T-helper 1 cell treated with Interleukin-12 subunit alpha and Interleukin-12 subunit beta and Interleukin-4 antibody, amounts not matched to agents 30 μg/mL and 1 μg/mL, for 36 hours (primary cell): Measurements from ENCODE around the gene TP63.

Experiments
- H3K27ac Mint-ChIP-seq: one replicate; pipeline ENCODE4 v1.8.0; 2021; ENCODE audit warnings: mild to moderate bottlenecking, mixed read lengths
- H3K27me3 Mint-ChIP-seq: one replicate; pipeline ENCODE4 v1.8.0; 2021; ENCODE audit warnings: low read depth, mixed read lengths
- H3K36me3 Mint-ChIP-seq: one replicate; pipeline ENCODE4 v1.8.0; 2021; ENCODE audit warnings: low read depth, mixed read lengths
- H3K4me1 Mint-ChIP-seq: one replicate; pipeline ENCODE4 v1.8.0; 2021; ENCODE audit warnings: low read depth, mixed read lengths
- H3K4me3 Mint-ChIP-seq: one replicate; pipeline ENCODE4 v1.8.0; 2021; ENCODE audit warnings: mild to moderate bottlenecking, moderate library complexity, mixed read lengths
- H3K9me3 Mint-ChIP-seq: one replicate; pipeline ENCODE4 v1.8.0; 2021; ENCODE audit warnings: mixed read lengths

The TP63 gene

GRCh38 chr3:189779166-189779565, 148.0 kb downstream of the TP63 start:
- Mint-ChIP-seq H3K9me3 (peaks cover 3% of the 10 kb centered on the region), H3K27ac (no peak overlapping the region), H3K4me3 (no peak overlapping the region)

GRCh38 chr3:189780546-189781270, 149.5 kb downstream of the TP63 start:
- H3K36me3 Mint-ChIP-seq = no peaks in the 10 kb centered on the region
- H3K9me3 Mint-ChIP-seq = peaks cover 3% of the 10 kb centered on the region
- no peaks in the 10 kb centered on the region for H3K4me1 Mint-ChIP-seq
- peaks cover 4% of the 10 kb centered on the region for H3K27me3 Mint-ChIP-seq
- H3K27ac Mint-ChIP-seq = no peak overlapping the region
- no peak overlapping the region for H3K4me3 Mint-ChIP-seq

More at GRCh38 chr3:189779166-189779565, 148.0 kb downstream of the TP63 start:
- H3K4me1 Mint-ChIP-seq = no peaks in the 10 kb centered on the region
- peaks cover 3% of the 10 kb centered on the region for H3K27me3 Mint-ChIP-seq
- no peaks in the 10 kb centered on the region for H3K36me3 Mint-ChIP-seq

- Mint-ChIP-seq H3K4me1 (no peaks in the 10 kb centered on the region), H3K27ac (no peak overlapping the region), H3K4me3 (no peak overlapping the region), H3K36me3 (no peaks in the 10 kb centered on the region), H3K9me3 (peaks cover 3% of the 10 kb centered on the region), H3K27me3 (peaks cover 4% of the 10 kb centered on the region)
These were observed 150.2 kb downstream of the TP63 start for GRCh38 chr3:189781415-189781814.

GRCh38 chr3:189786479-189787064, 155.4 kb downstream of the TP63 start:
- H3K36me3 Mint-ChIP-seq = no peaks in the 10 kb centered on the region
- peaks cover 7% of the 10 kb centered on the region for H3K27me3 Mint-ChIP-seq
- H3K27ac Mint-ChIP-seq = no peak overlapping the region
- H3K9me3 Mint-ChIP-seq = no peaks in the 10 kb centered on the region
- no peak overlapping the region for H3K4me3 Mint-ChIP-seq
- peaks cover 4% of the 10 kb centered on the region for H3K4me1 Mint-ChIP-seq

- Mint-ChIP-seq H3K27ac (no peak overlapping the region), H3K4me1 (peaks cover 4% of the 10 kb centered on the region), H3K27me3 (peaks cover 7% of the 10 kb centered on the region), H3K4me3 (no peak overlapping the region), H3K36me3 (no peaks in the 10 kb centered on the region), H3K9me3 (no peaks in the 10 kb centered on the region)
These were observed 156.0 kb downstream of the TP63 start for GRCh38 chr3:189787191-189787590.

- no peak overlapping the region for H3K4me3 Mint-ChIP-seq
- H3K4me1 Mint-ChIP-seq = peaks cover 4% of the 10 kb centered on the region
- H3K9me3 Mint-ChIP-seq = no peaks in the 10 kb centered on the region
- peaks cover 7% of the 10 kb centered on the region for H3K27me3 Mint-ChIP-seq
- H3K27ac Mint-ChIP-seq = no peak overlapping the region
- no peaks in the 10 kb centered on the region for H3K36me3 Mint-ChIP-seq
These were observed 156.4 kb downstream of the TP63 start for GRCh38 chr3:189787632-189788031.

GRCh38 chr3:189789432-189789831, 158.2 kb downstream of the TP63 start:
- H3K4me3 Mint-ChIP-seq = no peak overlapping the region

GRCh38 chr3:189790658-189791057, 159.5 kb downstream of the TP63 start:
- H3K27ac Mint-ChIP-seq = no peak overlapping the region
- peaks cover 4% of the 10 kb centered on the region for H3K4me1 Mint-ChIP-seq
- no peaks in the 10 kb centered on the region for H3K36me3 Mint-ChIP-seq
- H3K9me3 Mint-ChIP-seq = no peaks in the 10 kb centered on the region
- H3K4me3 Mint-ChIP-seq = no peak overlapping the region
- H3K27me3 Mint-ChIP-seq = peaks cover 3% of the 10 kb centered on the region

More at GRCh38 chr3:189789432-189789831, 158.2 kb downstream of the TP63 start:
- Mint-ChIP-seq H3K27ac (no peak overlapping the region), H3K36me3 (no peaks in the 10 kb centered on the region), H3K9me3 (no peaks in the 10 kb centered on the region), H3K27me3 (peaks cover 7% of the 10 kb centered on the region), H3K4me1 (peaks cover 4% of the 10 kb centered on the region)

GRCh38 chr3:189792046-189792929, 161.1 kb downstream of the TP63 start:
- Mint-ChIP-seq H3K9me3 (no peaks in the 10 kb centered on the region), H3K27ac (no peak overlapping the region), H3K36me3 (no peaks in the 10 kb centered on the region), H3K4me1 (peaks cover 4% of the 10 kb centered on the region), H3K4me3 (no peak overlapping the region), H3K27me3 (peaks cover 3% of the 10 kb centered on the region)

- no peaks in the 10 kb centered on the region for H3K36me3 Mint-ChIP-seq
- peaks cover 4% of the 10 kb centered on the region for H3K4me1 Mint-ChIP-seq
- H3K9me3 Mint-ChIP-seq = no peaks in the 10 kb centered on the region
- no peak overlapping the region for H3K4me3 Mint-ChIP-seq
- no peak overlapping the region for H3K27ac Mint-ChIP-seq
- H3K27me3 Mint-ChIP-seq = no peaks in the 10 kb centered on the region
These were observed 163.3 kb downstream of the TP63 start for GRCh38 chr3:189794518-189794917.

GRCh38 chr3:189797103-189797750, 166.0 kb downstream of the TP63 start:
- no peak overlapping the region for H3K27ac Mint-ChIP-seq
- no peaks in the 10 kb centered on the region for H3K4me1 Mint-ChIP-seq
- H3K4me3 Mint-ChIP-seq = no peak overlapping the region
- no peaks in the 10 kb centered on the region for H3K27me3 Mint-ChIP-seq
- H3K36me3 Mint-ChIP-seq = no peaks in the 10 kb centered on the region
- H3K9me3 Mint-ChIP-seq = no peaks in the 10 kb centered on the region

GRCh38 chr3:189799366-189799765, 168.2 kb downstream of the TP63 start:
- Mint-ChIP-seq H3K27ac (no peak overlapping the region), H3K36me3 (no peaks in the 10 kb centered on the region), H3K4me1 (no peaks in the 10 kb centered on the region), H3K27me3 (no peaks in the 10 kb centered on the region), H3K9me3 (no peaks in the 10 kb centered on the region), H3K4me3 (no peak overlapping the region)

- no peaks in the 10 kb centered on the region for H3K36me3 Mint-ChIP-seq
- H3K27me3 Mint-ChIP-seq = no peaks in the 10 kb centered on the region
- H3K27ac Mint-ChIP-seq = no peak overlapping the region
- H3K4me3 Mint-ChIP-seq = no peak overlapping the region
- H3K4me1 Mint-ChIP-seq = no peaks in the 10 kb centered on the region
- no peaks in the 10 kb centered on the region for H3K9me3 Mint-ChIP-seq
These were observed 169.2 kb downstream of the TP63 start for GRCh38 chr3:189800436-189800835.

- H3K36me3 Mint-ChIP-seq = no peaks in the 10 kb centered on the region
- H3K4me1 Mint-ChIP-seq = no peaks in the 10 kb centered on the region
- no peak overlapping the region for H3K4me3 Mint-ChIP-seq
- no peaks in the 10 kb centered on the region for H3K27me3 Mint-ChIP-seq
- no peak overlapping the region for H3K27ac Mint-ChIP-seq
- no peaks in the 10 kb centered on the region for H3K9me3 Mint-ChIP-seq
These were observed 172.1 kb downstream of the TP63 start for GRCh38 chr3:189803254-189803653.
